Gastrocnemius medialis (tissue), 4 donors: ENCODE data around the gene ERI3.

Experiments used
- CTCF ChIP-seq, 5 experiments: fragments of 450-650 bp in 3 of 5; fragments of 200-600 bp in 2 of 5; sonication (generic) in 2 of 5; IDR thresholded peaks in 4 of 5; conservative IDR thresholded peaks in 1 of 5; 1 replicate in 4 of 5; 2 replicates in 1 of 5; pipeline ENCODE4 v1.5.1; 2016 to 2019; ENCODE audit warnings: antibody characterized with exemption in 5 of 5, mild to moderate bottlenecking in 3 of 5, moderate library complexity in 3 of 5
- POLR2A ChIP-seq, 2 donors: fragments of 450-650 bp; IDR thresholded peaks; one replicate each; pipeline ENCODE4 v1.6.1; 2017; ENCODE audit warnings: antibody characterized with exemption in 2 of 2, mild to moderate bottlenecking in 2 of 2, moderate library complexity in 2 of 2

DNA sequence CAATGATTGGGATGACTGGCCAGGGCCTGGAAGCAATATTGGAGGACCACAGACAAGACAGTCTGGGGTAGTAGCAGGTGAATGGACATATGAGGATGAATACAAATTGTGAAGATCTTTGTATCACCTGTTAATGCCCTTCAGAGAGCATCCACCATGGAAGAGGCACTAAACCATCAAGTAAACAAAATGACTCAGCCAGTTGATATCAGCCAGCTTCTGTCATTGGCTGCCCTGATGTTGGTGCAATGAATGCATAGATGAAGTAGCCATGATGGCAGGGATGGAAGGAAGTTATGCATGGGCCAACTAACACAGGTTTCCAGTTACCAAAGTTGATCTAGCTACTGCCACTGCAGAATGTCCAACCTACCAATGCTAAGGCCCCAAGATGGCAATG, 16.1 kb upstream of the ERI3 start:
- no peak for TF ChIP-seq POLR2A (IDR thresholded peaks at IDR 0.05)
- no peak for TF ChIP-seq CTCF (IDR thresholded peaks at IDR 0.05 in 4 of 5, conservative IDR thresholded peaks at IDR 0.05 in 1 of 5)
